Sigmoid colon (tissue), 7 donors: ENCODE measurements around the gene RHO. TPM values are rescaled to one million over a fixed set of nuclear protein-coding genes. Genes with fewer than 3 reads are reported as not detected.

Source experiments
- DNase-seq: peaks from one replicate; pipeline ENCODE4 v3.0.0-alpha.2; 2019
- H3K27ac ChIP-seq, 4 donors: fragments of 200-600 bp; sonication (generic); one replicate each; pipeline ENCODE4 v1.5.1; 2016 to 2019; ENCODE audit warnings: mild to moderate bottlenecking in 1 of 4
- H3K27me3 ChIP-seq, 3 donors: fragments of 200-600 bp; sonication (generic); one replicate each; pipeline ENCODE4 v1.5.1; 2019; ENCODE audit warnings: mild to moderate bottlenecking in 1 of 3
- H3K36me3 ChIP-seq, 4 donors: fragments of 200-600 bp; sonication (generic); one replicate each; pipeline ENCODE4 v1.5.1; 2016 to 2019
- H3K4me1 ChIP-seq, 4 donors: fragments of 200-600 bp; sonication (generic); one replicate each; pipeline ENCODE4 v1.5.1; 2017 to 2019
- H3K4me3 ChIP-seq, 4 donors: fragments of 200-600 bp; sonication (generic); one replicate each; pipeline ENCODE4 v1.5.1; 2017 to 2019; ENCODE audit warnings: mild to moderate bottlenecking in 2 of 4, moderate library complexity in 1 of 4
- H3K9me3 ChIP-seq, 4 donors: fragments of 200-600 bp in 3 of 4; sonication (generic) in 3 of 4; one replicate each; pipeline versions ENCODE4 v1.5.1 to v1.6.1; 2013 to 2019
- EP300 ChIP-seq, 4 donors: sonication (generic); formaldehyde crosslinking; IDR thresholded peaks; one replicate each; pipeline ENCODE4 v1.6.1; 2017; ENCODE audit warnings: antibody characterized with exemption in 4 of 4
- POLR2A ChIP-seq, 2 donors: fragments of 450-650 bp; IDR thresholded peaks; one replicate each; pipeline ENCODE4 v1.6.1; 2016; ENCODE audit warnings: antibody characterized with exemption in 2 of 2, mild to moderate bottlenecking in 2 of 2, moderate library complexity in 2 of 2
- POLR2AphosphoS5 ChIP-seq, 4 donors: sonication (generic); formaldehyde crosslinking; IDR thresholded peaks; one replicate each; pipeline ENCODE4 v1.6.1; 2017; ENCODE audit warnings: antibody characterized with exemption in 4 of 4
- WGBS, 2 donors: extraction: QIAGEN DNeasy Blood & Tissue Kit; methylation state at CpG; one replicate each; pipeline ENCODE4 v1.1.7; 2013; 5-methylcytosine and 5-hydroxymethylcytosine counted together
- intact Hi-C: fragments of 100-400 bp; cut with DNase I; formaldehyde crosslinking; loops from one replicate; pipeline ENCODE4 v1.15.1; 2023
- polyA plus RNA-seq, 3 donors: library from polyadenylated mRNA; stranded (reverse); fragments of 200-250 nt; gene quantifications; one replicate each; pipeline ENCODE4 v1.2.3, GENCODE V29; 2013
- total RNA-seq, 4 donors: library from RNA; depleted of rRNA; stranded (reverse); fragments of >200 nt; gene quantifications; one replicate each; pipeline ENCODE4 v1.1.0, GENCODE V29; 2016
- TF ChIP-seq, protein P1 (sequence below), 4 experiments: fragments of 450-650 bp in 3 of 4; fragments of 200-600 bp in 1 of 4; IDR thresholded peaks; one replicate each; pipeline ENCODE4 v1.5.1; 2016 to 2019; ENCODE audit warnings: antibody characterized with exemption in 4 of 4, mild to moderate bottlenecking in 3 of 4, moderate library complexity in 2 of 4
- donor health status: healthy with polysubstance abuse.
- donor health status: Bipolar disorder and iron deficiency.
- donor health status: healthy.

RHO gene
- total and polyA plus RNA-seq, 7 donors = not detected

DNA sequence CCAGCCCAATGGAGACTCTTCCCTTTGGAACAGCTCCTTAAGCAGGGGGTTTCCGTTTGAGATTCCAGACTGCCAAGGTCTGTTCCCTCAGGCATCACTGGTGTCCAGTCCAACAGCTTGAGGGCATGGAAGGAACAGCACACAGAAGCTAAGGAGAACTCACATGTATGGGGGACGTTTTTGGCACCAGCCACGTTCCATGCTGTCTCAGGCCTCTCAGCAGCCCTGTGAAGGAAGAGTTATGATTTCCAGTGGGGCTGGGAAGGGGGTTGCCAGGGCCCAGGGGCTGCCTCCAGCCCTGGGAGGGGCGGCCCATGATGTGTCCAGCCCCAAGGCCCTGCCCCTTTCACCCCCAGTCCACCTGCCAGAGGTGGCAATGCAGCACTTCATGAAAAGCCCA, 7.5 kb upstream of the RHO start:
- intact Hi-C loops = no loop called here
- H3K27me3 ChIP-seq = no peaks in the 10 kb centered on the region
- H3K9me3 ChIP-seq = no peaks in the 10 kb centered on the region
- 85 to 89% methylated on average over 4 of the region's 4 CpGs for WGBS, 2 donors
- no peak overlapping the region for H3K27ac ChIP-seq
- DNase-seq = no peak
- TF ChIP-seq POLR2AphosphoS5 (IDR thresholded peaks at IDR 0.05) = no peak
- TF ChIP-seq, protein P1, sequence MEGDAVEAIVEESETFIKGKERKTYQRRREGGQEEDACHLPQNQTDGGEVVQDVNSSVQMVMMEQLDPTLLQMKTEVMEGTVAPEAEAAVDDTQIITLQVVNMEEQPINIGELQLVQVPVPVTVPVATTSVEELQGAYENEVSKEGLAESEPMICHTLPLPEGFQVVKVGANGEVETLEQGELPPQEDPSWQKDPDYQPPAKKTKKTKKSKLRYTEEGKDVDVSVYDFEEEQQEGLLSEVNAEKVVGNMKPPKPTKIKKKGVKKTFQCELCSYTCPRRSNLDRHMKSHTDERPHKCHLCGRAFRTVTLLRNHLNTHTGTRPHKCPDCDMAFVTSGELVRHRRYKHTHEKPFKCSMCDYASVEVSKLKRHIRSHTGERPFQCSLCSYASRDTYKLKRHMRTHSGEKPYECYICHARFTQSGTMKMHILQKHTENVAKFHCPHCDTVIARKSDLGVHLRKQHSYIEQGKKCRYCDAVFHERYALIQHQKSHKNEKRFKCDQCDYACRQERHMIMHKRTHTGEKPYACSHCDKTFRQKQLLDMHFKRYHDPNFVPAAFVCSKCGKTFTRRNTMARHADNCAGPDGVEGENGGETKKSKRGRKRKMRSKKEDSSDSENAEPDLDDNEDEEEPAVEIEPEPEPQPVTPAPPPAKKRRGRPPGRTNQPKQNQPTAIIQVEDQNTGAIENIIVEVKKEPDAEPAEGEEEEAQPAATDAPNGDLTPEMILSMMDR (IDR thresholded peaks at IDR 0.05) = no peak
- no peak for TF ChIP-seq POLR2A (IDR thresholded peaks at IDR 0.05)
- TF ChIP-seq EP300 (IDR thresholded peaks at IDR 0.05) = no peak
- H3K4me3 ChIP-seq = no peak overlapping the region
- no peaks in the 10 kb centered on the region for H3K4me1 ChIP-seq
- peaks cover 0 to 14% (median 0%) of the 10 kb centered on the region in 4 donors for H3K36me3 ChIP-seq

DNA sequence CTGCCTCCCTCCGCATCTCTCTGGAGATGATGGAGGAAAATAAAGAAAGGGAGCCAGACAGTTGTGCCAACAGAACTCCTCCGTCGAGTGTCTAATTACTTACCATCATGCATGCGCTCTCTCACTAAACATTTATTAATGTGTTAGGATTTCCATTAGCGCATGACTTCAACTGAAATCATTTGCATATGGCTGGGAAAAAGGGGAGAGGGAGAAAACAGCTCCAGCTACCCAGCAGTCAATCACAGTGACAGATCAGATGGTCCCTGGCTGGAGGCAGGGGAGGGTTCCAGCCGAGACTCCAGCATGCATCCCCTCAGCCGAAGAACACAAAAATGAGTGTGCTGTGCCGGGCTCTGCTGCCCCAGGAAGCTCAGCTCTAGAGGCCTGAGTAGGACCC, 6.8 kb upstream of the RHO start:
- WGBS, 2 donors = 85 to 88% methylated on average over 8 of the region's 8 CpGs
- H3K27me3 ChIP-seq = no peaks in the 10 kb centered on the region
- no peak overlapping the region for H3K27ac ChIP-seq
- TF ChIP-seq POLR2AphosphoS5 (IDR thresholded peaks at IDR 0.05) (no peak), EP300 (IDR thresholded peaks at IDR 0.05) (no peak), POLR2A (IDR thresholded peaks at IDR 0.05) (no peak)
- TF ChIP-seq, protein P1 (IDR thresholded peaks at IDR 0.05) = no peak
- H3K4me1 ChIP-seq = no peaks in the 10 kb centered on the region
- no peak for DNase-seq
- no peak overlapping the region for H3K4me3 ChIP-seq
- intact Hi-C loops = no loop called here
- H3K36me3 ChIP-seq = peaks cover 0 to 14% (median 0%) of the 10 kb centered on the region in 4 donors
- H3K9me3 ChIP-seq = no peaks in the 10 kb centered on the region

DNA sequence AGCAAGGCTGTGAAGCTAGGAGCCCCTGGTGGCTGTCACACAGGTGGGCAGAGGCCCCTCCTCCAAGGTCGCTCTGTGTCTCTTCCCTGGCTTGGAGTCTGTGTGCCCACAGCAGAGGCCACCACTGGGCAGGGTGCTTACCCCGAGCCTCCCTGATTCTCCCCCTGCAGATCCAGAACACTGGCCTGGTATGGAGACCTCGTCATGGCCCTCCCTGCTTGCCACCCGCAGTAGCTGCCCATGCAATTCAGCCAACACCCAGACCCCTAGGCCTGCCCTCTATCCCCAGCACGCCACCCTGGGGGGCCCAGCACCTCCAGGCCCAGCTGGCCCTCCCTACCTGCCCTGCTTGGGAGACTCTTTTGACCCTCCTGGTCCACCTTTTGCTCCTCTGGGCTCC, 5.5 kb upstream of the RHO start:
- no peak overlapping the region for H3K4me3 ChIP-seq
- no peak overlapping the region for H3K27ac ChIP-seq
- no peaks in the 10 kb centered on the region for H3K9me3 ChIP-seq
- H3K4me1 ChIP-seq = no peaks in the 10 kb centered on the region
- peaks cover 0 to 14% (median 0%) of the 10 kb centered on the region in 4 donors for H3K36me3 ChIP-seq
- no peak for DNase-seq
- intact Hi-C loops = no loop called here
- WGBS, 2 donors = 86 to 92% methylated on average over 5 of the region's 5 CpGs
- TF ChIP-seq POLR2AphosphoS5 (IDR thresholded peaks at IDR 0.05) = no peak
- TF ChIP-seq, protein P1 (IDR thresholded peaks at IDR 0.05) = no peak
- no peak for TF ChIP-seq POLR2A (IDR thresholded peaks at IDR 0.05)
- no peak for TF ChIP-seq EP300 (IDR thresholded peaks at IDR 0.05)
- H3K27me3 ChIP-seq = no peaks in the 10 kb centered on the region

DNA sequence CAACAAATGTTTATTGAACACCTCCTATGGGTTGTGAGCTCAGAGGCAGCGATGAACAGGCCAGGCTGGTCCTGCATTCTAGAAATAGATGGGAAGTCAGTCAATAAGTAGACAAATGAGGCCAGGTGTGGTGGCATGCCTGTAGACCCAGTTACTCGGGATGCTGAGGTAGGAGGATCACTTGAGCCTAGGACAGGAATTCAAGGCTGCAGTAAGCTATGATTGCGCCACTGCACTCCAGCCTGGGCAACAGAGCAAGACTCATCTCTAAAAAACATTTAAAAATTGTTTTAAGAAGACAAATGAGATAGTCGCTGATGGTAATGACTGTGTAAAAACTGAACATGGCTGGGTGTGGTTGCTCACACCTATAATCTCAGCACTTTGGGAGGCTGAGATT, 4.4 kb upstream of the RHO start:
- Histone ChIP-seq H3K27me3 (no peaks in the 10 kb centered on the region), H3K27ac (no peak overlapping the region), H3K4me3 (no peak overlapping the region), H3K9me3 (no peaks in the 10 kb centered on the region), H3K4me1 (no peaks in the 10 kb centered on the region), H3K36me3 (peaks cover 0 to 7% (median 0%) of the 10 kb centered on the region in 4 donors)
- TF ChIP-seq EP300 (IDR thresholded peaks at IDR 0.05) (no peak), POLR2A (IDR thresholded peaks at IDR 0.05) (no peak), POLR2AphosphoS5 (IDR thresholded peaks at IDR 0.05) (no peak)
- TF ChIP-seq, protein P1 (IDR thresholded peaks at IDR 0.05) = no peak
- intact Hi-C loops = no loop called here
- no peak for DNase-seq
- 75 to 76% methylated on average over 4 of the region's 4 CpGs for WGBS, 2 donors

DNA sequence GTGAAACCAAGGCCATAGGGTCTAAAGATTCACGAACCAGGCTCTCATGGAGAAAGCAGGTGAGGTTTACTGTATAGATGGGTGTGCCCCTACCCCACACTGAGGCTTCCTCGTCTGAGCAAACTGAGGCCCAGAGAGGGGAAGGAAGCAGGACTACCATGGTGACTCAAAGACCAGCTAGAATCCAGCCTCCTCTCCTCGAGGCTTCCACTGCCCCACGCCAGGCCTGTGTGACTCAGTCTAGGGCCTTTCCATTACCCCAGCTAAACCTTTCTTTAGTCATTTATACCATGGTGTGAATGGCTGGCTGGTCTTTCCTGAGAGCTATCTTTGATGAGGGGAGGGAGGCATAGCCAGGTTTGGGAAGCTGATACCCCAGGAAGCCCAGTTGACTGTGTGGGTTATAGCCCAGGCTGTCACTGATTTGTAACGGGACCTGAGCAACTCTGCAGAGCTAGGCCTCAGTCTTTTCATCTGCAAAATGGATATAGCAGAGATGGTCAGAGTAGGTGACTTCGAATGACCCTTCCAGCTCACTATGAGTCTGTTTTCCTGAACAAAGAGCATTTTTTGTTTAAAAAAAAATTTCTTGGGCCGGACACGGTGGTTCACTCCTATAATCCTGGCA, 3.0 kb upstream of the RHO start:
- 73 to 79% methylated on average over 8 of the region's 8 CpGs for WGBS, 2 donors
- Histone ChIP-seq H3K9me3 (no peaks in the 10 kb centered on the region), H3K27ac (no peak overlapping the region), H3K27me3 (no peaks in the 10 kb centered on the region), H3K36me3 (no peaks in the 10 kb centered on the region), H3K4me1 (no peaks in the 10 kb centered on the region), H3K4me3 (no peak overlapping the region)
- intact Hi-C loops = no loop called here
- DNase-seq = no peak
- TF ChIP-seq POLR2A (IDR thresholded peaks at IDR 0.05) = no peak
- no peak for TF ChIP-seq POLR2AphosphoS5 (IDR thresholded peaks at IDR 0.05)
- no peak for TF ChIP-seq EP300 (IDR thresholded peaks at IDR 0.05)
- TF ChIP-seq, protein P1 (IDR thresholded peaks at IDR 0.05) = no peak
